Stimulated activated CD4-positive, alpha-beta T cell treated with anti-CD3 and anti-CD28 coated beads, Interleukin-4, amount 100 ng/mL, for 1 hour (primary cell): Measurements from ENCODE around the gene HIC1.

Source experiments
- DNase-seq: peaks from one replicate; pipeline ENCODE4 v3.0.0-alpha.2; 2020

Gene HIC1

GRCh38 chr17:2060681-2061440 is 6.0 kb downstream of the HIC1 start:
- no peak for DNase-seq

- DNase-seq: no peak
Observed at GRCh38 chr17:2061441-2061958, 6.6 kb downstream of the HIC1 start.

GRCh38 chr17:2062571-2063183 is 7.8 kb downstream of the HIC1 start:
- DNase-seq: no peak

- DNase-seq: no peak
Observed at GRCh38 chr17:2063261-2064146, 8.6 kb downstream of the HIC1 start.

- no peak for DNase-seq
Observed at GRCh38 chr17:2064147-2064489, 9.2 kb downstream of the HIC1 start.

GRCh38 chr17:2064520-2064971 is 9.6 kb downstream of the HIC1 start:
- DNase-seq: no peak

- peak; percentile 70 for DNase-seq
Observed at GRCh38 chr17:2064980-2065785, 10.3 kb downstream of the HIC1 start.

GRCh38 chr17:2065949-2066400 is 11.1 kb downstream of the HIC1 start:
- DNase-seq: no peak

- DNase-seq: no peak
Observed at GRCh38 chr17:2067048-2067561, 12.2 kb downstream of the HIC1 start.

- DNase-seq: no peak
Observed at GRCh38 chr17:2067608-2068024, 12.7 kb downstream of the HIC1 start.

- no peak for DNase-seq
Observed at GRCh38 chr17:2068031-2068518, 13.2 kb downstream of the HIC1 start.

- no peak for DNase-seq
Observed at GRCh38 chr17:2068519-2069051, 13.7 kb downstream of the HIC1 start.

GRCh38 chr17:2070241-2071023 is 15.5 kb downstream of the HIC1 start:
- DNase-seq: peak; percentile 53

GRCh38 chr17:2071024-2071385 is 16.1 kb downstream of the HIC1 start:
- no peak for DNase-seq

GRCh38 chr17:2071455-2072281 is 16.8 kb downstream of the HIC1 start:
- DNase-seq: no peak

GRCh38 chr17:2074919-2075318 is 20.0 kb downstream of the HIC1 start:
- DNase-seq: no peak

- DNase-seq: no peak
Observed at GRCh38 chr17:2075336-2076086, 20.6 kb downstream of the HIC1 start.

- no peak for DNase-seq
Observed at GRCh38 chr17:2076087-2076984, 21.4 kb downstream of the HIC1 start.
